ENCODE data around the gene IGF1R. TPM values are rescaled to one million over a fixed set of nuclear protein-coding genes. Genes with fewer than 3 reads are reported as not detected.

The IGF1R gene
- polyA plus RNA-seq, 4 donors = 44.8 to 49.1 (median 45.7) TPM

DNA sequence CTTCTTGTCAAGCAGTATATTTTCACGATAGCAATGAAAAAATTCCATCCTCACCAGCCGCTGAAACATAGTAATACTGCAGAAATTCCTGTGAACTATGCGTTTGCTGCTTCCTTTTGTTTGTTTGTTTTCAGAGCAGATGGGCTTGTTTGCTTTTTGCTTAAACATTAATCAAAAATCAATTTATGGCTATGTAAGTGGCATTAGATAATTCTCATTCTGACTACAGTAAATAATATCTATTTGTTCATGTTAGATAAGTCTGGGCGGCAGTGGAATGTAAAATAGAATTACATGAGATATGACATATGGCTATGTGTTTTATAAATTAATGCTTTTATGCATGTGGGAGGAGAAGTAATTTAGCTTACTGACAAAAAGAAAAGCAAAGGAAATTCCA lies 195.5 kb downstream of the IGF1R start:
- no peak for DNase-seq (ENCODE audit: low read depth in 4 of 4, low spot score in 3 of 4)

DNA sequence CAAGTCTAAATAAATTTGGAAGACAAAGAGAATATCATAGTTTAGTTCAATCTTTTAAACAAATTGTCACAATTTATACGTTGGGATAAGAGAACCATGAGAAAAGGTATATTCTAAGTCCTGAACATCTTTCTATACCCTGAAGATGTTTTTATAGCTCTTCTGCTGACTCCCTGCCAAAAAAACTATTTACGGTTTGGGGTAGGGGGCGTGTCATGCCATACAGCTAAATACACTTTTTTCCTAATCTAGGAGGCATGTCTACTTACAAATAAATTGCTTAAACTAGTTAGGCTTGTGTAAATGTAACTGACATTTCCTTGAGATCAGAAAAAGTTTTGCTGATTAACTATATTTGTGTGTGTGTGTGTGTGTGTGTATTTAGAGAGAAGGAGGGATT lies 195.9 kb downstream of the IGF1R start:
- DNase-seq (ENCODE audit: low read depth in 4 of 4, low spot score in 3 of 4) = no peak

- no peak for DNase-seq (ENCODE audit: low read depth in 4 of 4, low spot score in 3 of 4)
These were observed 197.0 kb downstream of the IGF1R start for GRCh38 chr15:98845138-98845884.

DNA sequence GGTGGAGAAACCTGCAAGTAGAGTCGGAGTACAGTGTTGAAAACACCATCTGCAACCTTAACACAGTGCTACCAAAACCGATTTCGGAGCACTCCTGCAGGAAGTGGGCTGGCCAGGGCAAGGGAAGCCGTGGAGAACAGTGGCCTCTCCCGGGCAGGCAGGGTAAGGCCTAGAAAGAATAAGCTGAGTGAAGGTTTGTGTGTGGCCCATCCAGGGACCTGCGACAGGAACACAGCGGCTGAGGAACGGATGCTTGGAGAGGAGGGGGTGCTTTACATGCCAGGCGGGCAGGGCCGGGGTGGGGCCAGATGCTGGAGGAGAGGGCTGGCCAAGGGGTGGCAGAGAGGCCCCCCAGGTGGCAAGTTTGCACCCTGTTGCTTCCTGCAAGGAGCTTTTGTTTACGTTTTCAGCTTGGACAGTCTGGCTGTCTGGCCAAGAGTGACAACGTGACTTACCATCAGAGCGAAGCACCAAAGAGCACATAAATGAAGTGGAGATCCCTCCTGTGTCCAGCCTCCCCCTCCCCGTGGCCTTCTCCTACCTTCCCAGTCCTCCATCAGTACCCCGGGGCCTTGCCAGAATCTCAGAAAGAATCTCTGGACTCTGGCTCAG lies 202.7 kb downstream of the IGF1R start:
- peak in 2 of 4 donors; percentile 64 to 71 for DNase-seq (ENCODE audit: low read depth in 4 of 4, low spot score in 3 of 4)

DNA sequence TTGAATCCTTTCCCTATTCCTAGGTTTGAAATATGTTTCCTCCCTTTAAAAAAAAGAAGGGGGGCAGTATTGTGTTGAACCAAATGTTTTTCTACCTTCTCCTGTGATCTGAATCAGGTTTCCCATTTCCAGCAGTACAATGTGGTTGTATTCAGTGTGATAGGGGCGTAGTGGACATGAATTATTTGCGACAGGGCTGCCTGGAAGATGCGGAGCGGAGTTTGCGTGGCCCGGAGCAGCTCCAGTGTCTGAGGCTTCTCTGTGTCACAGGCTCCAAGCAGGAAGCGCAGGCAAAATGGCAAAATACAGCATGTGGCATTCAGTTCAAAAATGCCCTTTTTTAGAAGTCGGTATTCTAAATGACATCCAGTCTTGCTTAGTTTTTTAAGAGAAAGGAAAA lies 204.8 kb downstream of the IGF1R start:
- DNase-seq (ENCODE audit: low read depth in 4 of 4, low spot score in 3 of 4) = peak; percentile 85 to 91 (median 86)

DNA sequence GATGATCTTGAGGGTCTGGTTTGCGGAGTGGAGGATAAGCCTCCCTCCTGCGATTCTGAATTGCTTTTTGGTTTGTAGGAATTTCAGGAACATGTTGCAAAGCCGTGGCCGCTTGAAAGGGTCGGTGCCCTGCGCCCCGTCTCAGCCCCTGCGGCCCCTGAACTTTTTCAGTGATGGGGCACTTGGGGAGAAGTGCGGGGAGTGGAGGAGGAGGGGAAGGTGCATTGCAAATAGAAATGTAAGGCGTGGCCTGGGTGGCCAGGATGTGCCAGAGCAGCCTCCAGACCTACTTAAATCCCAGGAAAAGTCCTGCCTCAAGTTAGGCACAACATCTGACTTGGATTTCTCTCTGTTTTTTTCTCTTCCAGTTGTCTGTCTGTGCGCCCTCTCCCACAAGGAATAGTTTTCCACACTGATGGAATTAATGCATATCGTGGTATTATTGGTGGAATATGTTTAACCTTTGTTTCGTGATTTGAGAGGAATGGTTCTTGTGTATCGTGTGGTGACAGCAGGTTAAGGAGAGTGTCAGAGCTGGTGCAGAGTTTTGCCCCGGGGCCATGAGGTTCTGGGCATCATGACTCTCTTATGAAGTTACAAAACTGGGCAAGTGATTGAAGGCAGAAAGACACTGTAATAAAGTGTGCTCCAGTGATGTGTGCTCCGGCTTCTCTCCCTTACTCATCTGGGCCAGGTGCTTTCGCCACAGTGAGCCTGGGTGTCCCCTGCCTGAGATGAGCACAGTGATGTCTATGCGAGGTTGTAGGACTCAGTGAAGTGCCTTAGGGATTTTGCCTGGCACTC lies 205.5 kb downstream of the IGF1R start:
- DNase-seq (ENCODE audit: low read depth in 4 of 4, low spot score in 3 of 4) = no peak

GRCh38 chr15:98854496-98854895 lies 206.2 kb downstream of the IGF1R start:
- no peak for DNase-seq (ENCODE audit: low read depth in 4 of 4, low spot score in 3 of 4)

DNA sequence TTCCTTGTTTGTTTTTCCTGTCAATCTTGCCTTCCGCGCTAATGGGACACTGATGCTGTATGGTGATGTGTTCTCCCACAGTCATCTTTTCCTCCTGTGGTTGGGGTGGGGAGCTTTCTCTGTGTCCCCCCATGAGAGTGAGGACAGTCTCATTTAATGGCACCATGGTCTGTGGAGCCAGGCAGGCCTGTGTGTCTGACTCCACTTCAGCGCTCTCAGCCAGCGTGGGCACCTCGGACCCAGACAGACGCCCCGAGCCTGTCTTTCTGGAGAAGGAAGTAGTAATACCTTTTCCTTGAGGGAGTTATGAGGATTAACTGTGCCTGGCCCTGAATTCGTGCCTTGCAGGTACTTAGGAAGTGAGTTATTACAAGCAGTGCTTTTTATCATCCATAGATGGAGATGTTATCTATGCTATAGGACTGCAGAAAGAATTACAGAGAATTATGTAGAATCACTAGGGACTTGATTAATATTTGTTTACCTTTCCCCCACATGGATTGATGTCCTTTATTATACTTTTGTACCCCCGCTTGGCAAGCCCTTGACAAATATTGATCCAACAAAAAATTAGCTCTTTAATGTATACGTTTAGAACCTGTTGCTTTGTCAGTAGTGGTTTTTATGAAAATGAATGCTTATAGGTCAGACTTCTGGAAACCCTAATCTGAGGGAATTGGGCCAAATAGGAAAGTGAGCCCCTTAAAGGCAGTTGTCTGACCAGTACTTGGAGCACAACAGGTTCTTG lies 206.9 kb downstream of the IGF1R start:
- DNase-seq (ENCODE audit: low read depth in 4 of 4, low spot score in 3 of 4) = no peak

- no peak for DNase-seq (ENCODE audit: low read depth in 4 of 4, low spot score in 3 of 4)
These were observed 207.6 kb downstream of the IGF1R start for GRCh38 chr15:98855815-98856531.

DNA sequence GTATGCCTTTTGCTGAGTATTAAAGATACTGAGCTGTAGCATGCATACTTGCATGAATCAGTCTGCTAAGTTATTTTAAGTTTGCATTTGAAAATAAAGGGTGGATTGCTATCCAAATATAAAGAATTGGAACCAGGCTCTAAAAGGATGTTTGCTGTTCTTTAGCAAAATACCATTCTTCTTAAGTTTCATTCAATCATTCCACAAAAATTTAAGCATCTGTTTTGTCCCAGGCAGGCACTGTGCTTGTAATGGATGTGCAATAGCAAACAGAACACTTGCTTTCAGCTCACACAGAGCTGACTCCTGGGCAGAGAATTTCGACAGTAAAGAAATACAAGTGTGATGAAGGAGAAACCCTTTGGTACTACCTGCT lies 208.2 kb downstream of the IGF1R start:
- no peak for DNase-seq (ENCODE audit: low read depth in 4 of 4, low spot score in 3 of 4)

GRCh38 chr15:98858610-98859023 lies 210.3 kb downstream of the IGF1R start:
- DNase-seq (ENCODE audit: low read depth in 4 of 4, low spot score in 3 of 4) = no peak

- DNase-seq (ENCODE audit: low read depth in 4 of 4, low spot score in 3 of 4) = no peak
These were observed 210.8 kb downstream of the IGF1R start for GRCh38 chr15:98859149-98859548.

DNA sequence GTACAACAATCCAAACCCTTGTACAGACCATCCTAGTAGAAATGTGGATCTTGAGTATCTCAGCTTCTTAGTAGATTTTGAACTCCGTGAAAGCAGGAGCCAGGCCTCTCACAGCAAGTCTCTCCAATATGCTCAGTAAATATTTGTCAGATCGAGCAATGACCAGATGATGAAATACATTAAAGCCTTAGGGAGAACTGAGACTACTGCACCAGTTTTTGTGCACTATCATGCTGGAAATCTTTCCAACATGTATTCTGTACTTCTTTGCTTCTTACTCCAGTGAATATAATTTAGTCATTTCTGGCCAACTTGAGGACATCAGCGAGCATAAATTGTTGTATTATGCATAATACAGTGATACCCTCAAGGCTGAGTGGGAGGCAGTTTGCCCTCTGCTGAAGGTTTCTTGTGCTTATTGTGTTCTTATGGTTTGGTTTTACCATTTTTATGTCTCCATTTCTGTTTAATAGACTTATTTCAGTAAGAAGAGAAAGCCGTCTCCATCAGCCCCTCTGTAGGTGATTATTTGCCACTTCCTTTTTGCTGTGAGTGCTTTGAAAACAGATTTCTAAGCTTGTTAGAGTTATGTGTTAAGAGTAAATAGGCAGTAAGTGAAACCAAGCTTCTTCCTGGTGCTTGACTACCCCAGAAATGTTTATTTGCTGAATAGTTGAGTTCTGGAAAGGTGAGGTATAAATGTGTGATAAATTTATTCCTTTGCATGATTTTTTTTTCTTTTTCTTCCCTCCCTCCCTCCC lies 212.1 kb downstream of the IGF1R start:
- DNase-seq (ENCODE audit: low read depth in 4 of 4, low spot score in 3 of 4) = no peak

GRCh38 chr15:98861188-98861587 lies 212.8 kb downstream of the IGF1R start:
- DNase-seq (ENCODE audit: low read depth in 4 of 4, low spot score in 3 of 4) = no peak

DNA sequence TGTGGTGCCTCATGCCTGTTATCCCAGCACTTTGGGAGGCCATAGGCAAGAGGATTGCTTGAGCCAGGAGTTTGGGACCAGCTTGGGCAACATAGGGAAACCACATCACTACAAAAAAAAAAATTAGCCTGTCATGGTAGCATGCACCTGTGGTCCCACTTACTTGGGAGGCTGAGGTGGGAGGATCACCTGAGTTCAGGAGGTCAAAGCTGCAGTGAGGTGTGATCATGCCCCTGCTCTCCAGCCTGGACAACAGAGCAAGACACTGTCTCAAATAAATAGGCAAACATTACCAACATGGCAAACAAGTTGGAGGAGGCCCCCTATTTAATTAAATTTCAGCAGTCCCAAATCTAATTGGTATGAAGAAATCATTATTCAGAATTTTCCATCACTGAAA lies 215.6 kb downstream of the IGF1R start:
- DNase-seq (ENCODE audit: low read depth in 4 of 4, low spot score in 3 of 4) = no peak

GRCh38 chr15:98865397-98866339 lies 217.3 kb downstream of the IGF1R start:
- DNase-seq (ENCODE audit: low read depth in 4 of 4, low spot score in 3 of 4) = peak in 1 of 4 donors; percentile 43

DNA sequence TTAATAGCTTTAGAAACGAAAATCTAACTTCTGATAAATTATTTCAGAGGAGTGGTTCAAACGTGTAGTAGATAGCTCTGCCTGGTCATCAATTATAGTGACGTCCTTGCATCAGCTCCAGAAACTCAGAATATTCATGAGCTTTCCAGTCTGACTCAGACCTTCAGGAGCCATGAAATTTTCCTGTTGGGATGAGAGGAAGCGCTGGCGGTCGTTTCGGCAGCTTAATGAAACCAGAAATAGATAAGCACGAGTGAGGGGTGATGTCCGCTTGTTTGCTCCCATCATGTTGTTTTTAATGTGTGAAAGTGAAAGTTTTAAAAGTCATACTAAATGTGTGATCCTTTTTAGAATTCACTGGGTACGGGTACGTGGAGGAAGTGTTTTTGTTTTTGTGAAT lies 218.2 kb downstream of the IGF1R start:
- DNase-seq (ENCODE audit: low read depth in 4 of 4, low spot score in 3 of 4) = no peak

- no peak for DNase-seq (ENCODE audit: low read depth in 4 of 4, low spot score in 3 of 4)
These were observed 220.2 kb downstream of the IGF1R start for GRCh38 chr15:98868564-98868963.
